ENCODE results near the gene TBCD.

TBCD gene

DNA sequence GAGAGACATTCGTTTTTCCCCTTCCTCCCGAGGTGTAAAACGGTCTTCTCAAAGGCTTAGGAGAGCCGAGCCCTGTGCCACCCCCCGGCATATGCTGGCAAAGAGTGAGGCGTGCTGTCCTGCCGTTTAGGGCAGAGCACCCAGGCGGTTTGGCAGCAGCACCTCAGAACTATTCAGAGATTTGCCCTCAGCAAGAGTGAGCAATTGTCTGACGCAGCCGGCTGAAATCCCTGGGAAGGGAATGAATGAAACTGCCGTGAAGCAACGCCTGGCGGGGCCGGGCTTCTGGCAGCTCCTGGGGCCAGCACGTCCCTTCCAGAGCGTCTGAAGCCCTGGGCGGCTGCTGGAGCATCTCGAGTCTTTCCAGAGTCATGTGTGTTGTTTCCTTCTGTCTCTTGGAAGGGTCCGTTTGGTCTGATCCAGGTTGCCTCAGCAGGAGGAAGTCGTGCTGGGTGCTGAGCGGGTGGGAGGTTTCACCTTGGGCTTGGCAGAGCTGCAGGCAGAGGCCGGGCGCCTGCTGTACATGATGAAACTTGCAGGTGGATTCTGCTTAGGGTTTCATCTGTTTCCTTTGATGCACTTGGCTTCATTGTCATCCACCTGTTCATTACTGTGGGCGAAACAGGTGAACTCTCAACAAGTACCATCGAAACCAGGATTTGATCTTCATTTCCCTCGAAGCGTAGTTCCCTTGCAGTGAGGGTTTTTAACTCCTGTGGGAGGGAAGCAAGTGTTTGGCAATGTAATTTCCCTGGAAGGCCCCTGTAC is 35.4 kb downstream of the TBCD start:
- peak; percentile 85 for DNase-seq (ENCODE audit: low read depth)
- H3K4me3 ChIP-seq (ENCODE audit: low read length), result no peak overlapping the region
- peaks cover 18% of the 10 kb centered on the region for H3K4me1 ChIP-seq (ENCODE audit: control insufficient read depth, insufficient read depth, low read length)
- no peak overlapping the region for H3K9ac ChIP-seq (ENCODE audit: low read length)
- no peaks in the 10 kb centered on the region for H3K27me3 ChIP-seq (replicated peaks; ENCODE audit: control insufficient read depth, insufficient read depth, low read length)
- H3K9me3 ChIP-seq (ENCODE audit: control insufficient read depth, low read length), result no peaks in the 10 kb centered on the region
- H3K36me3 ChIP-seq (ENCODE audit: control insufficient read depth, insufficient read depth, low read length, severe bottlenecking), result peaks cover 12% of the 10 kb centered on the region

DNA sequence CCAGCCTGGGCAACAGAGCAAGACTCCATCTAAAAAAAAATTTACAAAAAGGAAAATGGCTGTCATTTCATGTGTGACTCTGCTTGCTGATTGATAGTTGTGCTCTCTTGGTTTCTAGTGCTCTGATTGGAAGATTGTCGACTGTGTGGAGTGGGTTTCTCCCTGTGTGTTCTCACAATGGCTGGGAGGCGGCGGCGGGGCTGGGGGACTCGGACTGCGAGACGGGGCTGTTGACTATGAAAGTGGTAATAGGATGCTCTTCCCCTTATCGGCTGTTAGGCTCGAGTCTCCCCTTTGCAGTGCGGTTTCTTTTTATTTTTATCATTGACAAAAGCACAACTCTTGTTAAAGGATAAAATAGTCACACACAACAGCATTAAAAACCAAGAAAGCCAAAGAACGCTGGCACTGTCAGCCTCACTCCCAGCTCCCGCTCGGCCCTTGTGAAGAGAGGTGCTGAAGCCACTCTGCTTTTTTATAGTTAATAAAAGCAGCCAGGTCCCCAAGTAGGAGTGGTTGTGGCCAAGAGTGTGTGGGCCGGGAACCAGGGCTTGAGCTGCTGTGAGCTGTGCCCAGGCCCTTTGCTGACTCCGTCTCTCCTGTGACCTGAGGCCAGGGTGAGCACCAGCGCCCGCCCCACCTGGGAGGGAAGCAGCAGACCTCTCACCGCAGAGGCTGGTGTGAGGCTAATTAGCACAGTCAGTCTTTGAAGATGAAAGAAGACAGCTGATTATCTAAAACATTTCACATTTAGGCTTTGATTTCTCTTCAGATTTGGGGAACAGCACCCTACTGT is 36.5 kb downstream of the TBCD start:
- peaks cover 18% of the 10 kb centered on the region for H3K4me1 ChIP-seq (ENCODE audit: control insufficient read depth, insufficient read depth, low read length)
- H3K36me3 ChIP-seq (ENCODE audit: control insufficient read depth, insufficient read depth, low read length, severe bottlenecking), result peaks cover 6% of the 10 kb centered on the region
- no peaks in the 10 kb centered on the region for H3K9me3 ChIP-seq (ENCODE audit: control insufficient read depth, low read length)
- no peak overlapping the region for H3K4me3 ChIP-seq (ENCODE audit: low read length)
- no peak for DNase-seq (ENCODE audit: low read depth)
- H3K9ac ChIP-seq (ENCODE audit: low read length), result no peak overlapping the region
- no peaks in the 10 kb centered on the region for H3K27me3 ChIP-seq (replicated peaks; ENCODE audit: control insufficient read depth, insufficient read depth, low read length)

DNA sequence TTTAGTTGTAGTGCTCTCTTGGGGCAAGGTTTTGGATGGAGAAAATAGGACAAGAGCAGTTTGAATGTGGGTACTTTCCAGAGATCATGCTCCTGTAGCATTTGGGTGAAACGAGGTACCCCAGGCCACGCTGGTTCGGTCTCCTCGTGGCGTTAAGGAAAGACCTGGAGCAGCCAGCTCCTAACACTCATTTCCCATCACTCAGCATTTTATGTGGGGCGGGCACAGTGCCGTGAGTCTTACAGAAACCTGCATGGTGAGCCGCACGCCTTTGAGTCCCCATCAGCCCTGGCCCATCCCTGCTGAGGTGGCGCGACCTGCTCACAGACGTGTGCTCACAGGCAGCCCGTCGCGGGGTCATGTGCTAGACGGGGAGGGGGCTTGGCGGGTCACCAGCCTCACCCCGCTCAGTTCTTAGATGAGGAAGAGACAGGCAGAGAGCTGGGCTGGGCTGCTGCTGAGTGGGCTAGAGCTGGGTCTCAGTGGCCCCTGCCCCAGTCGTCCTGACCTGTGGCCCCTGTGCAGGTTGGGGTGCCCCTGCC is 37.3 kb downstream of the TBCD start:
- Histone ChIP-seq H3K36me3 (ENCODE audit: control insufficient read depth, insufficient read depth, low read length, severe bottlenecking) (no peaks in the 10 kb centered on the region), H3K27me3 (replicated peaks; ENCODE audit: control insufficient read depth, insufficient read depth, low read length) (no peaks in the 10 kb centered on the region)
- DNase-seq (ENCODE audit: low read depth), result no peak

DNA sequence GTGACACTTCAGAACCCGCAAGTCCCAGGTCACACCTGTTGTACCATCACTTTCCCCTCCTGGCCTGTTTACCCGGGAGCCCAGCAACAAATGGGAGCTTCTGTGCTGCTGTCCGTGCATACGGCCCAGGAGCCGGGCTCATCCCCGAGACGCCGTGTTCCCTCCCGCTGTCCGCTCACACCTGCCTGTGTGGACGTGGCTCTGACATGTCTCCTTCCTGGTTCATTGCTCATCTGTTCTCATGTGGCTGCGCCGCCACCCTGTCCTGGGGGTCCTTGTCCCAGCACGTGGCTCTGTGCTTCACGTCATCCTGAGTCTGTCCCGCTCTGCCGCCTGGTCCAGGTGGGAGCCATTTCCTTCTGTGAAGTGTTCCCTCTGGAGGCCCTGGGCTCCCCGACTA is 37.9 kb downstream of the TBCD start:
- DNase-seq (ENCODE audit: low read depth), result no peak
- H3K9me3 ChIP-seq (ENCODE audit: control insufficient read depth, low read length), result no peaks in the 10 kb centered on the region

More for the DNA sequence above, 37.3 kb downstream of the TBCD start:
- Histone ChIP-seq H3K4me3 (ENCODE audit: low read length) (no peak overlapping the region), H3K9ac (ENCODE audit: low read length) (no peak overlapping the region), H3K4me1 (ENCODE audit: control insufficient read depth, insufficient read depth, low read length) (peaks cover 24% of the 10 kb centered on the region), H3K9me3 (ENCODE audit: control insufficient read depth, low read length) (no peaks in the 10 kb centered on the region)

DNA sequence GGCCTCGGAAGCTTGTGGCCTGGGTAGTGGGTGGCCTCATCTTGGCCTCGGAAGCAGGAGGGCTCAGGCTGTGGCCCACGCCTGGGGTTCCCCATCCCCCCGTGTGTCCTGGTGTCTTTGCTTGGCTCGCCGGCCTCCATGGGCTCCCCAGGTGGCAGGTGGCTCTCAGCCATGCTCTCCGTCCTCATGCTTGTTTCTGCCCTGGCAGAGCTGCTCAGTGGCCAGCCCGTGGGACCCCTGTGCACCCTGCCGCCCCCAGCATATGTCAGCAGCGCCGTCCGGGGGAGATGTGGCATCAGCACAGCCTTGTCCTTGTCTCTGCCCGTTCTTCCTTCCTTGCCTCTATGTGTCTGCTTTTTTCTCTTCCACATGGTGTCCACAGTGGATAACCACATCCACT is 38.5 kb downstream of the TBCD start:
- Histone ChIP-seq H3K4me1 (ENCODE audit: control insufficient read depth, insufficient read depth, low read length) (peaks cover 25% of the 10 kb centered on the region), H3K4me3 (ENCODE audit: low read length) (no peak overlapping the region), H3K9ac (ENCODE audit: low read length) (no peak overlapping the region), H3K27me3 (replicated peaks; ENCODE audit: control insufficient read depth, insufficient read depth, low read length) (no peaks in the 10 kb centered on the region), H3K9me3 (ENCODE audit: control insufficient read depth, low read length) (no peaks in the 10 kb centered on the region), H3K36me3 (ENCODE audit: control insufficient read depth, insufficient read depth, low read length, severe bottlenecking) (no peaks in the 10 kb centered on the region)
- no peak for DNase-seq (ENCODE audit: low read depth)

More for the DNA sequence above, 37.9 kb downstream of the TBCD start:
- Histone ChIP-seq H3K4me3 (ENCODE audit: low read length) (no peak overlapping the region), H3K27me3 (replicated peaks; ENCODE audit: control insufficient read depth, insufficient read depth, low read length) (no peaks in the 10 kb centered on the region), H3K36me3 (ENCODE audit: control insufficient read depth, insufficient read depth, low read length, severe bottlenecking) (no peaks in the 10 kb centered on the region), H3K9ac (ENCODE audit: low read length) (no peak overlapping the region), H3K4me1 (ENCODE audit: control insufficient read depth, insufficient read depth, low read length) (peaks cover 25% of the 10 kb centered on the region)

DNA sequence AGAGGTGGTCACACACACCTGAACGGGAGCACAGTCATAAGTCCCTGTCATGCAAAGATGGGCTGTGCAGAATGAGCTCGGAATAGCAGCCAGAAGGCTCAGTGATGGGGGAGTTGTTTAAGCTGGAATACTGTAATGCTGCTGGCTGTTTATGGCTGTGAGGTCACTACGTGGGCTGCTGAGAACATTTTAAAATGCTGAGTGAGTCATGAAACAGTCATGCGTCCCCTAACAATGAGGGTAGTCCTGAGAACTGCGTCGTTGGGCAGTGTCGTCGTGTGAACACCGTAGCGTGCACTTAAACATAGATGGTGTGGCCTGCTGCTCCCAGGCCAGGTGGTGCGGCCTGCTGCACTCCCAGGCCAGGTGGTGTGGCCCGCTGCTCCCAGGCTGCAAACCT is 39.7 kb downstream of the TBCD start:
- H3K36me3 ChIP-seq (ENCODE audit: control insufficient read depth, insufficient read depth, low read length, severe bottlenecking), result peaks cover 3% of the 10 kb centered on the region
- peak; percentile 67 for DNase-seq (ENCODE audit: low read depth)
- H3K4me1 ChIP-seq (ENCODE audit: control insufficient read depth, insufficient read depth, low read length), result peaks cover 22% of the 10 kb centered on the region
- H3K9me3 ChIP-seq (ENCODE audit: control insufficient read depth, low read length), result no peaks in the 10 kb centered on the region
- H3K4me3 ChIP-seq (ENCODE audit: low read length), result no peak overlapping the region
- no peaks in the 10 kb centered on the region for H3K27me3 ChIP-seq (replicated peaks; ENCODE audit: control insufficient read depth, insufficient read depth, low read length)
- H3K9ac ChIP-seq (ENCODE audit: low read length), result no peak overlapping the region

DNA sequence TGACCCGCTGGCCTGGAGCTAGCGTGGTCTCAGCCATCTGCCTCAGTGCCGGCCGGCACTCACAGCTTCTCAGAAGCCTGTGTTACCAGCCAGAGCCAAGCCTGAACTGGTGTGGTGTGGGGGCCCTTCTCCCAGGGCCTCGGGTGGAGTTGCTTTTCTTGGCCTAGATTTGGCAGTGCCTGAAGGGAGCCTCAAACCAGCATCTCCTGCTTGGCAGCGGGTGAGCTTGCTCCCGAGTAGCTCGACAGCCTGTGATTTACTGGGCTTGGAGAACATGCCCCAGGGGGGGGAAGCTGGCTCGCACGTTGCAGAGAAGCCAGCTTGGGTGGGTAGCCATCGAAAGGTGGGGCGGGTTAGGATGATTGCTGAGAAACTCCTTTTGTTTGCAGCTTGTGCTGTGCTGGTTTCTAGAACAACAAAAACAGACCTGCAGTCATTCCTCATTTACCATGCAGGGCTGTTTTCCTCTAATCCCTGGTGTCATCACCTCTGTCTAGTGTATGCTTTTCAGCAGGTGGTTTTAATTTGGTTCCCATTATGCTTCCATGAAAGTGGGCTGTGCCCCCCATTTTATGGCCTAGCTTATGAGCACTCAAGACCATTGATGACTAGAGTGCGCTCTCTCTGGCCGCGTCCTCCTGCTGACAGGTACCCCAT is 42.2 kb downstream of the TBCD start:
- DNase-seq (ENCODE audit: low read depth), result peak; percentile 13
- Histone ChIP-seq H3K36me3 (ENCODE audit: control insufficient read depth, insufficient read depth, low read length, severe bottlenecking) (peaks cover 3% of the 10 kb centered on the region), H3K9me3 (ENCODE audit: control insufficient read depth, low read length) (no peaks in the 10 kb centered on the region), H3K27me3 (replicated peaks; ENCODE audit: control insufficient read depth, insufficient read depth, low read length) (no peaks in the 10 kb centered on the region), H3K4me3 (ENCODE audit: low read length) (no peak overlapping the region), H3K4me1 (ENCODE audit: control insufficient read depth, insufficient read depth, low read length) (peaks cover 13% of the 10 kb centered on the region), H3K9ac (ENCODE audit: low read length) (no peak overlapping the region)

DNA sequence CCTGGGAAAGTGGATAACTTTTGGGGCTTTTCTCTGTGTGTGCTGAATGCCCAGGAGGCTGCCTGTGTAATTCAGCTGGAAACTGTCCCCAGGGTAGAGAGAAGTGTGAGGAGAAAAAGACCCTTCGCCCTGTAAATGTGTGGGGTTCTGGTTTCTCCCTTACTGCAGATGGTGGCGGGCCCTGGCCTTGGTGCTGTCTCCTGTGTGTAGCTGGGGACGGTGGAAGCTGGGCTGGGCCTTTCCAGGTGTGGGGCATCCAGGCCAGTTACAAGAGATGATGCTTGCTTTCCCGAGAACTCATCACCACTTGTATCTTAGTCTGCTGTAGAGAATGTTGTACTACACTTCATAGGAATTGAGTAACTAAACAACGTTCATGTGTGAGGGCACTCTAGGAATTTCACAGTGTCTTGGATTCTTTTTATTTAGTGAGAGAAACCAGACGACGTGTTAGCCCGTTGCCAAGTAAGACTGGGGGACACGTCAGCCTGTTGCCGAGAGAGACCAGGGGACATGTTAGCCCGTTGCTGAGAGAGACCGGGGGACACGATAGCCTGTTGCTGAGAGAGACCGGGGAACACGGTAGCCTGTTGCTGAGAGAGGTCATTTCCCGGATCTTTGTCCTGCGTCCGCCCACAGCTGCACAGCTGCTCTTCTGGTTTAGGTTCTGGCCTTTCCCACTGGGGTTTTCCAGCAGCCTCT is 43.1 kb downstream of the TBCD start:
- no peak overlapping the region for H3K4me3 ChIP-seq (ENCODE audit: low read length)
- H3K4me1 ChIP-seq (ENCODE audit: control insufficient read depth, insufficient read depth, low read length), result peaks cover 13% of the 10 kb centered on the region
- H3K9me3 ChIP-seq (ENCODE audit: control insufficient read depth, low read length), result no peaks in the 10 kb centered on the region
- H3K36me3 ChIP-seq (ENCODE audit: control insufficient read depth, insufficient read depth, low read length, severe bottlenecking), result peaks cover 3% of the 10 kb centered on the region
- DNase-seq (ENCODE audit: low read depth), result no peak
- H3K27me3 ChIP-seq (replicated peaks; ENCODE audit: control insufficient read depth, insufficient read depth, low read length), result no peaks in the 10 kb centered on the region
- no peak overlapping the region for H3K9ac ChIP-seq (ENCODE audit: low read length)

DNA sequence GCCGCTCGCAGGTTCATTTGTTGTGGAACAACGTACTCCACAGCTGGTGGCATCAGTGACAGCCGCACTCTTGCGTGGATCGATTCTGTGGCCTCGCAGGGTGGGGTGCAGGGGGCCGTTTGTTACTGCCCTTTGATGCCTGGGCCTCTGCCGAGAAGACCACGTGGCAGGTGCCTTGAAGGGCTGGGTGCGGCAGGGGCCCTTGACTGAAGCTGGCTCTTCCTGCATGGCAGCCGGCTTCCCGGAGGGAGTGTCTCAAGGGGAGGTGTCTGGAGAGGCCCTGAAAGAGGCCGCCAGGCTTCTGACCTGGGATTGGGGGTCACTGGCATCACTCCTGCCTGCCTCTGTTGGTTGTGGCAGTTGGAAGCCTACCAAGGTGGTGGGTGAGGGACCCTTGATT is 43.8 kb downstream of the TBCD start:
- H3K36me3 ChIP-seq (ENCODE audit: control insufficient read depth, insufficient read depth, low read length, severe bottlenecking), result peaks cover 3% of the 10 kb centered on the region
- no peak overlapping the region for H3K4me3 ChIP-seq (ENCODE audit: low read length)
- peaks cover 13% of the 10 kb centered on the region for H3K4me1 ChIP-seq (ENCODE audit: control insufficient read depth, insufficient read depth, low read length)
- no peaks in the 10 kb centered on the region for H3K27me3 ChIP-seq (replicated peaks; ENCODE audit: control insufficient read depth, insufficient read depth, low read length)
- H3K9me3 ChIP-seq (ENCODE audit: control insufficient read depth, low read length), result no peaks in the 10 kb centered on the region
- no peak overlapping the region for H3K9ac ChIP-seq (ENCODE audit: low read length)
- DNase-seq (ENCODE audit: low read depth), result no peak

DNA sequence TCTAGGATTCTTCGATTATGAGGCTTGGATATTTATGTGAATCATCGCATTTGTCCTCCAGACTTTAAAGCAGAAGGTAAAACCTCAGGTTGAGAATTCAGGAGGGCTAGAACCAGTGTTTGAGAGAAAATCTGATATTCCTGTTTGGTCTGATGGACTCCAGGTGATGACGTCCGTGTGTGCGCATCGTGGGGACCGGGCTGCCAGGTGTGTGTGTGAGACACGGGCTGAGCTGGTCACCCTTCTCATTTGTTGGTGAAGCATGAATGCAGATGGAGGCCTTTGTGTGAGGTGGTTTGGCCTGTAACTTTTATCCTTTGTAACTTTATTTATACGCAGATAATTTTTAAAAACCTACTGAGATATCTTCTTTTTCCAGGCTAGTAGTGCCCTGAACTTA is 45.2 kb downstream of the TBCD start:
- peaks cover 3% of the 10 kb centered on the region for H3K36me3 ChIP-seq (ENCODE audit: control insufficient read depth, insufficient read depth, low read length, severe bottlenecking)

More for the DNA sequence above, 45.2 kb downstream of the TBCD start:
- H3K9me3 ChIP-seq (ENCODE audit: control insufficient read depth, low read length), result no peaks in the 10 kb centered on the region
- H3K27me3 ChIP-seq (replicated peaks; ENCODE audit: control insufficient read depth, insufficient read depth, low read length), result no peaks in the 10 kb centered on the region
- DNase-seq (ENCODE audit: low read depth), result no peak
- no peak overlapping the region for H3K9ac ChIP-seq (ENCODE audit: low read length)
- H3K4me3 ChIP-seq (ENCODE audit: low read length), result no peak overlapping the region
- peaks cover 8% of the 10 kb centered on the region for H3K4me1 ChIP-seq (ENCODE audit: control insufficient read depth, insufficient read depth, low read length)

Data from adipocyte (in vitro differentiated cells).